Adipose tissue (tissue), 3 donors: Measurements from ENCODE around the gene PCGF2. TPM values are rescaled to one million over a fixed set of nuclear protein-coding genes. Genes with fewer than 3 reads are reported as not detected.
"Not testable (repeated sequence)": the region's sequence is repeated elsewhere in the genome, so short reads cannot be mapped to it uniquely, and the experiment has no call there.

Experiments
- H3K27ac ChIP-seq: one replicate; pipeline ENCODE4 v1.5.1; 2013; ENCODE audit warnings: low read depth, low read length
- WGBS, 3 donors: extraction: QIAGEN DNeasy Blood & Tissue Kit; methylation state at CpG; one replicate each; pipeline ENCODE4 v1.1.7; 2013; 5-methylcytosine and 5-hydroxymethylcytosine counted together
- polyA plus RNA-seq, 3 donors: library from polyadenylated mRNA; stranded (reverse); fragments of 200-250 nt; gene quantifications; one replicate each; pipeline ENCODE4 v1.2.3, GENCODE V29; 2013
- donor health status: healthy with polysubstance abuse.
- donor health status: Bipolar disorder and iron deficiency.
- donor health status: healthy.

PCGF2 gene
- polyA plus RNA-seq, 3 donors = 10.9 to 61.1 (median 15.8) TPM

DNA sequence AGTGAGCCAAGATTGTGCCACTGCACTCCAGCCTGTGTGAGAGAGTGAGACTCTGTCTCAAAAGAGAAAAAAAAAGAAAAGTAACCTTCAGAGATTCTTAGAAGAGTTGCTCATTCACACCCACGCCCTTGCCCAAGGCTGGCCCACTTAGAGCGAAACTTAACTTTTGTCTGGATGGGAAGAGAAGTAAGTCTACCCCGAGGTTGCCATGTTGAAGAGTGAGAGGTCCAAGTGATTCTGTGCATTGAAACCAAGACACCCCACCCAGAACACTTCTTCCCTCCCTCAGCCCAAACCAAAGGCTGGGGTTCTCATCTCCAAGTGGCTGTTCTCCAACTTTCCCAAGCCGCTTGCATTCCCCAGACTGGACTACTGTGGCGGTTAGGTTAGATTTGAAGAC lies 20.4 kb downstream of the PCGF2 start:
- 79 to 88% (median 87%) methylated on average over 5 of the region's 5 CpGs for WGBS, 3 donors
- no peak overlapping the region for H3K27ac ChIP-seq

DNA sequence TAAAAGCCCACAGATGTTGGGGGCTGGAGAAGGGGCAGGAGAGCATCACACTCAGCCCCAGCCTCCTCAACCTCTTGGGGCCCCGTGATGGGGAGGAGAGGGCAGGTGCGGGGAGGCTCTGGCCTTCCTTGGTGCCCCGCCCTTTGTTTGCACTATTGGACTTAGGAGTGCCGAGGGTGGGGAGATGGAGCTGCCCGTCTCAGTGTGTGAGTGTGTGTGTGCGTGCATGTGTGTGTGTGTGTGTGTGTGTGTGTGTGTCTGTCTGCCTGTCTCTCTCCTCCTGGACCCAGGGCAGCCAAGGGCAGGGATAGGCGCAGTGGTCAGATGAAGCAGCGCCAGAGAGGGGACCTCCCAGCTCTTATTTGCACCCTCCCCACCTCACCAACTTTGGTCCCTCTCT lies 22.0 kb downstream of the PCGF2 start:
- H3K27ac ChIP-seq = not testable (repeated sequence)
- WGBS, 3 donors = 62 to 85% (median 81%) methylated on average over 7 to 8 of the region's 8 CpGs

DNA sequence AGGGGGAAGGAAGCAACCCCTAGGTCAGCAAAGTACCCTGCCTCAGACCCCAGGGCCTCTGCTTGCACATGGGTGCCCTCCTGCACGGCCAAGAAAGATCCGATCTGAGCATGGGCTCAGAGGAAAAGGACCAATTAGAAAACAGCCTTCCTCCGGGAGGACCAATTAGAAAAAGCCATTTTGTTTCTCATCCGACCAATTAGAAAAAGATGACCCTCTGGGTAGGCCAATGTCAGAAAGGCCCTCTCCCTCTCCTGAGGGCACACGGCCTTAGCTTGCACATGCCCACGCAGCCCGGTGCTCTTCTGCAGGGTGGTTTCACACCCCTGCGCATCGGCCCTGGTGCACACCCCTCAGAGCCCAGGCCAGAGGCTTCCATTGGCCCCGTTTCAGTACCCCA lies 23.1 kb downstream of the PCGF2 start:
- no peak overlapping the region for H3K27ac ChIP-seq
- WGBS, 3 donors = 71 to 77% (median 73%) methylated on average over 10 of the region's 10 CpGs

DNA sequence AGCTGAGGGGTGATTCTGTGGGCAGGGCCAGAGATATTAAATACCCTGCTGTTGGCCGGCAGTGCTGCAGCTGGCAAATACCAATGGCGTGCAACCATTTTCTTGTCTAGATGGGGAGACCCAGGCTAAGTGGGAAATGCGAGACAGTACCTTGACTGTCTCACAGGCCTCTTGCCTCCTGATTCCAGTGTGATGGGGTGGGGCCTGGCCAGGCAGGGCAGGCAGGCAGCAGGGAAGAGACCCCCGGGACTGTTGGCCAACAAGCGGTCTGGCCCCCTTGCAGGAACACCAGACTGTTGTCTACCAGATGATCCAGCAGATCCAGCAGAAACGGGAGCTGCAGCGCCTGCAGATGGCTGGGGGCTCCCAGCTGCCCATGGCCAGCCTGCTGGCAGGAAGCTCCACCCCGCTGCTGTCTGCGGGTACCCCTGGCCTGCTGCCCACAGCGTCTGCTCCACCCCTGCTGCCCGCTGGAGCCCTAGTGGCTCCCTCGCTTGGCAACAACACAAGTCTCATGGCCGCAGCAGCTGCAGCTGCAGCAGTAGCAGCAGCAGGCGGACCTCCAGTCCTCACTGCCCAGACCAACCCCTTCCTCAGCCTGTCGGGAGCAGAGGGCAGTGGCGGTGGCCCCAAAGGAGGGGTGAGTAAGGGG lies 23.7 kb downstream of the PCGF2 start:
- 42 to 61% (median 52%) methylated on average over 16 of the region's 16 CpGs for WGBS, 3 donors
- no peak overlapping the region for H3K27ac ChIP-seq

DNA sequence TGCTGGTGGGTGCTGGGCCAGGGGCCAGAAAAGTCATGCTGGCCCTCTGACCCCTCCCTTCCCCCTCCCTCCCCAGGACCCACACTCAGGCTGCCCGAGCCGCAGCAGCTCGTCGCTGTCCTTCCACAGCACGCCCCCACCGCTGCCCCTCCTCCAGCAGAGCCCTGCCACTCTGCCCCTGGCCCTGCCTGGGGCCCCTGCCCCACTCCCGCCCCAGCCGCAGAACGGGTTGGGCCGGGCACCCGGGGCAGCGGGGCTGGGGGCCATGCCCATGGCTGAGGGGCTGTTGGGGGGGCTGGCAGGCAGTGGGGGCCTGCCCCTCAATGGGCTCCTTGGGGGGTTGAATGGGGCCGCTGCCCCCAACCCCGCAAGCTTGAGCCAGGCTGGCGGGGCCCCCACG lies 26.3 kb downstream of the PCGF2 start:
- H3K27ac ChIP-seq = no peak overlapping the region
- WGBS, 3 donors = 93 to 96% (median 95%) methylated on average over 15 to 16 of the region's 16 CpGs

DNA sequence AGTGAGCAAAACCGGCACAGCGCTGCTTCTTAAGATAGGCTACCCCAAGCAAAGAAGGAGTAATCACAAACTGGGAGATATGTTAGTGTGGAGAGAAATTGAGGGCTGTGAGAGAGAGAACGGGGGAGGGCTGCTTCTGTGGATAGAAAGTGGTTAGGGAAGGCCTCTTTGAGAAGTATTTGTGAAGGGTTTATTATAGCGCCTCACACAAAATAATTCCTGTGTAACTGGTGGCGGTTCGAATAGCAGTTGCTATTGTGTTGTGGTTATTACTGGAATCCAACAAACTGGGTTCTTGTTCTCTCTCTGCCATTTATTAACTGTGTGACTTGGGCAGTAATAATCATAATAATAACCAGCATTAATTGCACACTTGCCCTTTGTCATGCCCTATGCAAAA lies 27.2 kb downstream of the PCGF2 start:
- no peak overlapping the region for H3K27ac ChIP-seq
- WGBS, 3 donors = 82 to 94% (median 91%) methylated on average over 6 of the region's 6 CpGs

DNA sequence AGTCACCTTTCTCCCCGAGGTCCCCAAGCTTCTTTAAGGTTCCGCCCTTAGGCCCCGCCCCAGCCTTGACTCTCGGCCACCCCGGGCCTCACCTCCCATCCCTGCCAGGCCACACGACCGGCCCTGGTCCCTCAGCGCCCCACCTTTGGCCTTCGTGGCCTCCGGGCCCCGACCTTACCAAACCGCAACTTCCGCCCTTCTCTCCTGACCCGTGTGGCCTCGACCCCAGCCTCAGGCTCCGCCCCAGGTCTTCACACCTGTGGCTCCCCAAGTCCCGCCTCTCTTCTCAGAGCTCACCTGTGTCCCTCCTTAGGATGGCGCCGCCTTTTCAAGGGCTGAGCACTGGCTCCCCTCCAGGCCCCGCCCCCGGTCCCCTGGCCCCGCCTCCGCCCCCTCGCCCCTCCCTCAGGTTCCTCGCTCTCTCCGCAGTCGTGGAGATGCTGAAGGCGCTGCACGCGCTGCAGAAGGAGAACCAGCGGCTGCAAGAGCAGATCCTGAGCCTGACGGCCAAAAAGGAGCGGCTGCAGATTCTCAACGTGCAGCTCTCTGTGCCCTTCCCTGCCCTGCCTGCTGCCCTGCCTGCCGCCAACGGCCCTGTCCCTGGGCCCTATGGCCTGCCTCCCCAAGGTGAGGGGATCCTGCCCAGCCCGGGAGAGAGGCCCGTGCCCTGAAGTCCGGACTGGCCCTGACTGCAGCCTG lies 28.0 kb downstream of the PCGF2 start:
- no peak overlapping the region for H3K27ac ChIP-seq

DNA sequence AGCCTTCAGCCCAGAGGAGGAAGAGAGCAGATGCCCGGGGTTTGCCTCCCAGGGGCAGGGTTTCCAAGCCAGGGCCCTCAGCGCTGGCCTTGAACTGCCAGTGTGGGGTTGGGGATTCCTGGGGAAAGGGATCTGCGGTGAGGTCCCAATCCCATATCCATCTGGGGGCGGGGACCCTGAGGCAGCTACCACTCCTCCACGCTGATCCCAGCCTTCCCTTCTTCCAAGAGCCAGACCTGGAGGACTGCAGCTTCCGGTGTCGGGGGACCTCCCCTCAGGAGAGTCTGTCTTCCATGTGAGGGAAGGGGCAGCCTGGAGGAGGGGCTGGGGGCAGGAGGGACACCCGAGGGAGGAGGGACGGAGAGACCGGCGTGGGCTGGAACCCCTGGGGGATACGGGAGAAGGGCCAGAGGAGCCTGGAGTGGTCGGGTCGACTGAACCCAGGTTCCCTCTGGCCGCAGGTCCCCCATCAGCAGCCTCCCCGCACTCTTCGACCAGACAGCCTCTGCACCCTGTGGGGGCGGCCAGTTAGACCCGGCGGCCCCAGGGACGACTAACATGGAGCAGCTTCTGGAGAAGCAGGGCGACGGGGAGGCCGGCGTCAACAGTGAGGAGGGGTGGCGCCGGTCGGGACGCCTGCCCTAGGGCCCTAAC lies 28.7 kb downstream of the PCGF2 start:
- WGBS, 3 donors = 84 to 90% (median 90%) methylated on average over 28 to 29 of the region's 29 CpGs
- no peak overlapping the region for H3K27ac ChIP-seq

More for the DNA sequence above, 28.0 kb downstream of the PCGF2 start:
- 76 to 82% (median 82%) methylated on average over 35 to 39 of the region's 39 CpGs for WGBS, 3 donors

DNA sequence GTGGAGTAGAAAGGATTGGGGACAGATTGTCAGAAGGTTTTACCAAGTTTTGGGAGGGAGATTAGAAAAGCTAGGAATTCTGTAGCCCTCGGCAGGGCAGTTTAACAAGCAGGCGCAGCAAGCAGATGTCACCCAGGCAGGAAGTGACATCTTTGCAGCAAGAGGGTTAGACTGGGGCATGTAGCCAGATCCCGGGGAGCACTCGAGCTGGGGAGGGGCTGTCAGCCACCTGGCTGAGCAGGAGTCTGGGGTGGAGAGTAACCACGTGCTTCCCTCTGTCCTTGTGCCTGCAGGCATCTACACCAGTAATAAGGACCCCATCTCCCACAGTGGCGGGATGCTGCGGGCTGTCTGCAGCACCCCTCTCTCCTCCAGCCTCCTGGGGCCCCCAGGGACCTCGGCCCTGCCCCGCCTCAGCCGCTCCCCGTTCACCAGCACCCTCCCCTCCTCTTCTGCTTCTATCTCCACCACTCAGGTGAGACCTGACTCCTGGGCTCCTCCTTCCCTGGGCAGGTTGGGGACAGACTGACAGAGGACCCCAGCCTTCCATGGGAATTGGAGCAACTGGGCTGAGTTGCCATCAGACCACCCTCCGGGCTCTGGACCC lies 30.9 kb downstream of the PCGF2 start:
- no peak overlapping the region for H3K27ac ChIP-seq
- 83 to 89% (median 87%) methylated on average over 8 to 12 of the region's 12 CpGs for WGBS, 3 donors

DNA sequence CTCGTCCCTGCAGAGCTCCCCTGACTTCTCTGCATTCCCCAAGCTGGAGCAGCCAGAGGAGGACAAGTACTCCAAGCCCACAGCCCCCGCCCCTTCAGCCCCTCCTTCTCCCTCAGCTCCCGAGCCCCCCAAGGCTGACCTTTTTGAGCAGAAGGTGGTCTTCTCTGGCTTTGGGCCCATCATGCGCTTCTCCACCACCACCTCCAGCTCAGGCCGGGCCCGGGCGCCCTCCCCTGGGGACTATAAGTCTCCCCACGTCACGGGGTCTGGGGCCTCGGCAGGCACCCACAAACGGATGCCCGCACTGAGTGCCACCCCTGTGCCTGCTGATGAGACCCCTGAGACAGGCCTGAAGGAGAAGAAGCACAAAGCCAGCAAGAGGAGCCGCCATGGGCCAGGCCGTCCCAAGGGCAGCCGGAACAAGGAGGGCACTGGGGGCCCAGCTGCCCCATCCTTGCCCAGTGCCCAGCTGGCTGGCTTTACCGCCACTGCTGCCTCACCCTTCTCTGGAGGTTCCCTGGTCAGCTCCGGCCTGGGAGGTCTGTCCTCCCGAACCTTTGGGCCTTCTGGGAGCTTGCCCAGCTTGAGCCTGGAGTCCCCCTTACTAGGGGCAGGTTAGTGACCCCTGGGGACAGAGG lies 31.6 kb downstream of the PCGF2 start:
- WGBS, 3 donors = 93 to 94% (median 94%) methylated on average over 18 of the region's 18 CpGs
- H3K27ac ChIP-seq = no peak overlapping the region

DNA sequence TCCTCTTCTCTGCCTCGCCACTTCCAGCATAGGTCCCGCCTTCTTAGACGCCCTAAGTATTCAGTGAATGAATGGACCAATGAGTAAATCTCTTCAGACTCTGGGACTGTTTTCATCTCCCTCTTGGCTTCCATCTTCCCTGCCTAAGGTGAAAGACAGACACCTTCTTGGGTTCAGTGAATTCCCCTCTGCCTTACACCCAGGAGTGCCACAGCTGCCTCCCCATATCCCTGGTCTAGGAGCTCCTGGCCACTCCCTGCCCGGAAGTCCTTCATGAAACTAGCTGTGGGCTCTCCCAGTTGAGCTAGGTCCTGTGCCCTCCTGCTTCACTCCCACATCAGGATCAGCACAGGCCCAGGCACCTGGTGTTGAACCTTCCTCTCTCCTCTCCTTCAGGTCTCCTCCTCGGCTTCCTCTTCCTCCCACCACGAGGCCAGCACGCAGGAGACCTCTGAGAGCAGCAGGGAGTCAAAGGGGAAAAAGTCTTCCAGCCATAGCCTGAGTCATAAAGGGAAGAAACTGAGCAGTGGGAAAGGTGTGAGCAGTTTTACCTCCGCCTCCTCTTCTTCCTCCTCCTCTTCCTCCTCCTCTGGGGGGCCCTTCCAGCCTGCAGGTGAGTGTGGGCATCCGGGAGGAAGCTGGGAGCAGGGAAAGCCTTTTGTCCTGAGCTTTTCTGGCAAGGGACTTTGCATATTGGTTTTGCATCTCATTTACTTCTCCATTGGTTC lies 32.8 kb downstream of the PCGF2 start:
- H3K27ac ChIP-seq = no peak overlapping the region
- 82 to 91% (median 85%) methylated on average over 9 of the region's 9 CpGs for WGBS, 3 donors

DNA sequence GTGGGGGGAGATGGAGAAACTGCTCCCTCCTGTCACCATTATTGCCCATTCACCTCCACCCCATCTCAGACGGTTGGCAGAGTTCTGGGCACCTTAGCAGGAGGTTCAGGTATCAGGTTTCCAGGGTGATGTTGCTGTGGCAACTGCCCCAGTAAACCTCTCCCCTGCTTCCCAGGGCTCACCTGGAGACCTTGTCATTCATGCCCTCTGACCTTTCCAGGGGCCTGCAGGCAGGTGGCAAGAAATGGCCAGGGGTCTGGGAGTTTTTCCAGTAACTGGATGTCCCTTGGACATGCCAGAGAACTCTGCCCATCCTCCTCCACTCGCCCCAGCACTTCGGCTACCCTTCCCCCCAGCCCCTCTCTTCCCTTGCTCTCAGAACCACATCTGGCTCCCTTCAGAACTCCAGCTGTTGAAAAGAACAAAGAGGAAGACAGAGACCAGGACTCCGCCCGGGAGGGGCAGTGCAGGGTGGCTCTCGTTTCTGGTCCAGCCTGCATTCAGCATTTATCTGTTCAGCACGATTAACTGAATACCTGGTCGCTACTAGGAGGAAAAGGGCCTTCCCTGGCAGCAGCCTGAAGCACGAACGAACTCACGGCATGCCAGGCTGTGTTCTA lies 34.6 kb downstream of the PCGF2 start:
- no peak overlapping the region for H3K27ac ChIP-seq
- WGBS, 3 donors = 78 to 80% (median 79%) methylated on average over 11 of the region's 11 CpGs

DNA sequence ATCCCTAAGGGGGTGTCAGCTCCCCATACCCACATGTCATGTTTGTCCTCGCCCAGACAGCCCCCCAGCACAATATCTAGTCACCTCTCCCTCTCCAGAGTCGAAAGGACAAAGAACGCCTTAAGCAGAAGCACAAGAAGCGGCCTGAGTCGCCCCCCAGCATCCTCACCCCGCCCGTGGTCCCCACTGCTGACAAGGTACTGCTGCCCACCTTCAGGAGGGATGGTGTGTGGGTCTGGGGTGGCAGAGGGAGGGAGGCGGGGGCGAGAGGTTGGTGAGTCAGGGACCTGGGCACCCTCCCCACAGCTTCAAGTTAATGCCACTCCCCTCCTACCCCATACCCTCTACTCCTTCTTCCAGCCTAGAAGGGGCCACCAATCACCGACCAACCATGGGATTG lies 35.5 kb downstream of the PCGF2 start:
- WGBS, 3 donors = 93 to 96% (median 94%) methylated on average over 10 of the region's 10 CpGs
- H3K27ac ChIP-seq = no peak overlapping the region

DNA sequence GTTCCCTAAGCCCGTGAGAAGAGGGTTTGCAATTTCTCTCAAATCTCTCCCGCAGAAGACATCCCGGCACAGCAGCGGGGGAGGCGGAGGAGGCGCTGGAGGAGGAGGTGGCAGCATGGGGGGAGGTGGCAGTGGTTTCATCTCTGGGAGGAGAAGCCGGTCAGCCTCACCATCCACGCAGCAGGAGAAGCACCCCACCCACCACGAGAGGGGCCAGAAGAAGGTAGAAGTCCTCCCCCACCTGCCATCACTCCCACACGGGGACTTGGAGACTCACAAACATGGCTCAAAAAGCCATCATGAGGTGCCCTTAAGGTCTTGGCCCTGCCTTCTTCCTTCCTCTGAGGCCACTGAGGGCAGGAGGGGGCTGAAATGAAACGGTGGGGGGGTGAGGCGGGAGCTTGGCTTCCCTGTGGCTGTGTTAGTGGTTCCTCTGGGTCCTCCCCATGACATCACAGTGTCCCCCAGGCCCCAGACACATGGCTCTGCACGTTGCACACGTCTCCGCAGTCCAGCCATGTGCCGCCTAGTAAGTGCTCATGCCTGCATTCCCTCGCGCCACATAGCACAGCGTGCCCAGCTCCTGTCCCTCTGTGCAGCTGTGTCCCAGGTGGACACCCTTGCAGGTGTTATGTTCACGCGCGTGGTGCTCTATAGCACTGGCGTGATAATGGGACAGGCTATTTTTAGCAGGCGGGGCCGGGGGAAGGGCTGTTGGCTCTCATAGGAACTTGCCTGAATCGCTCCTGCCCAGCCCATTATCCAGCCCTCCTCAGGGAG lies 36.2 kb downstream of the PCGF2 start:
- WGBS, 3 donors = 43 to 68% (median 64%) methylated on average over 25 to 26 of the region's 26 CpGs
- no peak overlapping the region for H3K27ac ChIP-seq

DNA sequence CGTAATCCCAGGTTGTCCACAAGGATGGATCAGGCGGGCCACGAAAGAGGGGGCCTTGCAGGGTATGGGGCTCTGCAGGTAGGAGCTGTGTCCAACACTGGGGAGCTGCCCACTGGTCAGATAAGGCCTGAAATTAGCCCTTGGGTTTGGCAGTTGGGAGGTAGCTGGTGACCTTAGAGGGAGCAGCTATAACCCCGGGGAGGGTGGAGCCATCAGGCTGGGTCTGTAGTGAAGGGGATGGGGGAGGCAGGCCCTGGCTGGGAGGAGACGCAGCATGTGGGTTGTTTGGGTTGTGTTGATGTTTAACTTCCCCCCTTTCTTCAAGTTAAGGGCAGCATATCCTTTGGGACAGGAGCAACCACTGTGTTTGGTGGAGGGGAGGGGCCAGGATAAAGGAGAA lies 37.2 kb downstream of the PCGF2 start:
- H3K27ac ChIP-seq = no peak overlapping the region
- WGBS, 3 donors = 69 to 83% (median 82%) methylated on average over 5 of the region's 5 CpGs

DNA sequence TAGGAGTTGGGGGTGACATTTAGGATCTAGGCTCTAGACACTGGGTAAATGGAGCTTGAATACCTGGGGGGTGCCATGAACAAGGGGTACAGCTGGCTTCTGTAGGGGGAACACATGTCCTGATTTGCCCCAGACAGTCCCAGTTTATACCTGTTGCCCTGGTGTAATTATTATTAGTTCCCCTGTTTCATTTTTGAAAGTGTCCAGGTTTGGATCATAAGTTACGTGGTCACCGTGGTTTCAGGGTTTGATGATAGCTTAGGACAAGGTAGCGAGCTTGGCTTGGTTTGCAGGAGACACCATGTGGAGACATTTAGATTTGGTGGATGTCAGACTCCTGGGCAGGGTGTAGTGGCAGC lies 37.6 kb downstream of the PCGF2 start:
- 85 to 91% (median 87%) methylated on average over 3 of the region's 3 CpGs for WGBS, 3 donors
- no peak overlapping the region for H3K27ac ChIP-seq
